PC-3 (cell line): ENCODE measurements around the gene ABCC12. TPM values are rescaled to one million over a fixed set of nuclear protein-coding genes. Genes with fewer than 3 reads are reported as not detected.

ENCODE experiments used
- ATAC-seq: fragments of 200-7000 bp; cut with Tn5 transposase; 2 replicates; pipeline ENCODE4 v1.9.1; 2020; ENCODE audit warnings: mild to moderate bottlenecking, moderate library complexity
- Bru-seq: library from RNA; stranded (reverse); fragments of 400-500 nt; gene quantifications from one replicate; lab custom pipeline; 2021; lab: Mats Ljungman, UMichigan
- BruChase-seq, 2 experiments: library from RNA; stranded (reverse); fragments of 400-500 nt; gene quantifications; one replicate each; lab custom pipeline; 2021; lab: Mats Ljungman, UMichigan
- BruUV-seq: library from RNA; stranded (reverse); fragments of 400-500 nt; replicated peaks from 2 replicates; lab custom pipeline; 2021; lab: Mats Ljungman, UMichigan
- CTCF ChIA-PET: fragments of 300-600 bp; sonication (Branson Sonifier 250); formaldehyde crosslinking; loops from one replicate; lab custom pipeline; 2022; ENCODE audit warnings: antibody characterized with exemption; lab: Charles Lee
- POLR2A ChIA-PET: fragments of 300-600 bp; sonication (Branson Sonifier 250); formaldehyde crosslinking; loops from one replicate; lab custom pipeline; 2022; ENCODE audit warnings: antibody characterized with exemption; ENCODE audit not compliant: unreplicated experiment; lab: Charles Lee
- DNase-seq: peaks from one replicate; pipeline ENCODE4 v3.0.0-alpha.2; 2015
- H2AFZ ChIP-seq: fragments of 300-600 bp; sonication (generic); 2 replicates; pipeline ENCODE4 v1.6.0; 2016; ENCODE audit warnings: antibody characterized with exemption, low read length
- H3F3A ChIP-seq: fragments of 300-600 bp; sonication (generic); one replicate; pipeline ENCODE4 v1.6.0; 2017; ENCODE audit warnings: antibody characterized with exemption, low read length, control low read depth, mild to moderate bottlenecking; ENCODE audit not compliant: unreplicated experiment
- H3K27ac ChIP-seq: fragments of 300-600 bp; sonication (generic); 2 replicates; pipeline ENCODE4 v1.5.1; 2016; ENCODE audit warnings: mild to moderate bottlenecking, low read length
- H3K27me3 ChIP-seq: fragments of 300-600 bp; sonication (generic); 2 replicates; pipeline ENCODE4 v1.6.1; 2016; ENCODE audit warnings: low read length, mixed read lengths
- H3K36me3 ChIP-seq: fragments of 300-600 bp; sonication (generic); 2 replicates; pipeline ENCODE4 v1.6.1; 2016; ENCODE audit warnings: low read depth, mixed run types, low read length, mixed read lengths
- H3K4me1 ChIP-seq: fragments of 300-600 bp; sonication (generic); 2 replicates; pipeline ENCODE4 v1.5.1; 2016; ENCODE audit warnings: low read length; ENCODE audit not compliant: insufficient read depth
- H3K4me2 ChIP-seq: fragments of 300-600 bp; sonication (generic); 2 replicates; pipeline ENCODE4 v1.6.0; 2016; ENCODE audit warnings: low read length
- H3K4me3 ChIP-seq: fragments of 300-600 bp; sonication (generic); 2 replicates; pipeline ENCODE4 v1.5.1; 2016; ENCODE audit warnings: mild to moderate bottlenecking, low read length, mixed read lengths
- H3K79me2 ChIP-seq: fragments of 300-600 bp; sonication (generic); 2 replicates; pipeline ENCODE4 v1.6.1; 2017; ENCODE audit warnings: low read length, mixed read lengths
- H3K9ac ChIP-seq: fragments of 300-600 bp; sonication (generic); 2 replicates; pipeline ENCODE4 v1.6.0; 2016; ENCODE audit warnings: mild to moderate bottlenecking, low read length
- H3K9me2 ChIP-seq: fragments of 300-600 bp; sonication (generic); replicated peaks from 2 replicates; pipeline ENCODE4 v1.6.1; 2016; ENCODE audit warnings: mixed run types, low read length, mixed read lengths
- H3K9me3 ChIP-seq: fragments of 300-600 bp; sonication (generic); 2 replicates; pipeline ENCODE4 v1.6.1; 2016; ENCODE audit warnings: low read length, mixed read lengths
- H4K20me1 ChIP-seq: fragments of 300-600 bp; sonication (generic); 2 replicates; pipeline ENCODE4 v1.6.1; 2016; ENCODE audit warnings: low read length, mixed read lengths
- CTCF ChIP-seq: fragments of 300-600 bp; sonication (generic); conservative IDR thresholded peaks from 2 replicates; pipeline ENCODE4 v1.5.1; 2017; ENCODE audit warnings: antibody characterized with exemption, low read depth, mild to moderate bottlenecking, low read length
- EZH2 ChIP-seq: fragments of 300-600 bp; sonication (generic); IDR thresholded peaks from one replicate; pipeline ENCODE4 v1.6.1; 2017; ENCODE audit warnings: antibody characterized with exemption, mild to moderate bottlenecking, low read length; ENCODE audit not compliant: unreplicated experiment
- EZH2phosphoT487 ChIP-seq: fragments of 300-600 bp; sonication (generic); IDR thresholded peaks from 2 replicates; pipeline ENCODE4 v1.6.1; 2018; ENCODE audit warnings: mild to moderate bottlenecking, antibody characterized with exemption, low read length, borderline replicate concordance
- intact Hi-C: fragments of 100-400 bp; cut with micrococcal nuclease; formaldehyde crosslinking; loops from 2 replicates; pipeline ENCODE4 v1.9.0; 2023
- long read RNA-seq: library from polyadenylated mRNA; unstranded; transcript quantifications from one replicate; pipeline ENCODE4 v2.0.0, GENCODE V29; 2021; ENCODE audit not compliant: unreplicated experiment
- total RNA-seq: library from RNA; depleted of rRNA; stranded (reverse); fragments of >200 nt; gene quantifications from 2 replicates; pipeline ENCODE4 v1.2.3, GENCODE V29; 2014; rRNA removed

Gene ABCC12
- not detected in 2 replicates for total RNA-seq
- percentile 3 among the genes with signal in this experiment for Bru-seq, nascent RNA
- BruChase-seq, experiment 1, labeled RNA remaining after a 6-hour chase: percentile 4 among the genes with signal in this experiment
- BruChase-seq, experiment 2, labeled RNA remaining after a 2-hour chase: percentile 2 among the genes with signal in this experiment
- long read RNA-seq: 0 reads

- Histone ChIP-seq H4K20me1 (no peaks in the 10 kb centered on the region), H3K36me3 (no peaks in the 10 kb centered on the region), H3K79me2 (no peaks in the 10 kb centered on the region), H3K4me2 (peak within 1 kb of the TSS; percentile 64), H3K4me3 (no peak within 1 kb of the TSS), H3K27ac (peak within 1 kb of the TSS; percentile 74; the same call in 1 of the 2 replicates), H3K27me3 (no peaks in the 10 kb centered on the region), H3K9me2 (no peaks in the 10 kb centered on the region), H3K9ac (peak within 1 kb of the TSS; percentile 47; the same call in 1 of the 2 replicates), H3K9me3 (no peaks in the 10 kb centered on the region), H3K4me1 (peaks cover 25% of the 10 kb centered on the region), H3F3A (no peaks in the 10 kb centered on the region), H2AFZ (peak within 1 kb of the TSS; percentile 79)
- ChIA-PET POLR2A (no interaction called here), CTCF (no interaction called here)
- BruUV-seq: no TSS peak
- no peak for DNase-seq
- intact Hi-C loops: loop anchor here (2.0 to 5.0 kb wide), 2 partner anchors 89 to 1015 kb away; no protein-coding TSS in a partner anchor
- ATAC-seq: 0 out of 2 replicates have a peak, but pooled peaks have one; percentile 17
- no peak for TF ChIP-seq EZH2
- no peak for TF ChIP-seq EZH2phosphoT487
- no peak for TF ChIP-seq CTCF
These were observed at the start of gene ABCC12 for GRCh38 chr16:48155926-48156789. Gene ABCC12, minus strand, starts transcription at chr16:48155993. Its CDS starts 9,569 bp downstream, at chr16:48146424.

- intact Hi-C loops: no loop called here
- Histone ChIP-seq H3K9me3 (no peaks in the 10 kb centered on the region), H3K36me3 (no peaks in the 10 kb centered on the region), H3K4me2 (no peak overlapping the region), H2AFZ (no peak overlapping the region), H4K20me1 (no peaks in the 10 kb centered on the region), H3K4me1 (no peaks in the 10 kb centered on the region), H3K27ac (no peak overlapping the region), H3K27me3 (no peaks in the 10 kb centered on the region), H3K4me3 (no peak overlapping the region), H3K9me2 (no peaks in the 10 kb centered on the region), H3K9ac (no peak overlapping the region), H3K79me2 (no peaks in the 10 kb centered on the region), H3F3A (no peaks in the 10 kb centered on the region)
- TF ChIP-seq EZH2 (no peak), CTCF (no peak)
- no TSS peak for BruUV-seq
- ATAC-seq: no peak
- DNase-seq: no peak
- CTCF ChIA-PET: no interaction called here
- POLR2A ChIA-PET: no interaction called here
These were observed 49.0 kb upstream of the ABCC12 start for GRCh38 chr16:48204825-48205151.
